H7 (cell line): ENCODE results near the gene DIPK1A. TPM values are rescaled to one million over a fixed set of nuclear protein-coding genes. Genes with fewer than 3 reads are reported as not detected.

Source experiments
- total RNA-seq: library from RNA; depleted of rRNA; stranded (reverse); fragments of >200 nt; shearing (Covaris generic); gene quantifications from 2 replicates; pipeline ENCODE4 v1.2.3, GENCODE V29; 2014; rRNA removed

The DIPK1A gene
- total RNA-seq, 1 experiment from 2014 or later: 3.1 TPM

Other genes with a start within 250 kb of the DIPK1A start
- 4.4 and 16.1 TPM in 2 replicates for gene EVI5, start 176.4 kb downstream of the DIPK1A start, total RNA-seq
- gene RPL5, start 129.4 kb downstream of the DIPK1A start, total RNA-seq: 1,934 and 2,538 TPM in 2 replicates
- gene MTF2, start 117.8 kb upstream of the DIPK1A start, total RNA-seq: 106 and 117 TPM in 2 replicates
- 66.4 and 72.5 TPM in 2 replicates for gene TMED5, start 219.0 kb upstream of the DIPK1A start, total RNA-seq
- gene CCDC18, start 219.3 kb upstream of the DIPK1A start, total RNA-seq: 10.5 and 23.0 TPM in 2 replicates